ENCODE results near the gene AKR7A3.
"Not testable (repeated sequence)": the region's sequence is repeated elsewhere in the genome, so short reads cannot be mapped to it uniquely, and the experiment has no call there.

Gene AKR7A3

GRCh38 chr1:19287436-19288185, 959 bp downstream of the AKR7A3 start:
- no peak overlapping the region for H3K4me3 ChIP-seq (ENCODE audit: insufficient read length, low read depth)
- H3K27me3 ChIP-seq (ENCODE audit: insufficient read depth, insufficient read length): no peaks in the 10 kb centered on the region
- no peak overlapping the region for H3K9ac ChIP-seq (ENCODE audit: insufficient read length, low read depth)
- H3K36me3 ChIP-seq (ENCODE audit: insufficient read depth, insufficient read length, low read length): no peaks in the 10 kb centered on the region
- TF ChIP-seq YY1 (IDR thresholded peaks at IDR 0.05; ENCODE audit: insufficient read depth, insufficient read length): no peak
- no peaks in the 10 kb centered on the region for H3K9me3 ChIP-seq (ENCODE audit: insufficient read depth, low read length)
- H3K4me1 ChIP-seq (ENCODE audit: insufficient read depth, insufficient read length): no peaks in the 10 kb centered on the region
- DNase-seq (ENCODE audit: low read depth, low spot score): no peak

DNA sequence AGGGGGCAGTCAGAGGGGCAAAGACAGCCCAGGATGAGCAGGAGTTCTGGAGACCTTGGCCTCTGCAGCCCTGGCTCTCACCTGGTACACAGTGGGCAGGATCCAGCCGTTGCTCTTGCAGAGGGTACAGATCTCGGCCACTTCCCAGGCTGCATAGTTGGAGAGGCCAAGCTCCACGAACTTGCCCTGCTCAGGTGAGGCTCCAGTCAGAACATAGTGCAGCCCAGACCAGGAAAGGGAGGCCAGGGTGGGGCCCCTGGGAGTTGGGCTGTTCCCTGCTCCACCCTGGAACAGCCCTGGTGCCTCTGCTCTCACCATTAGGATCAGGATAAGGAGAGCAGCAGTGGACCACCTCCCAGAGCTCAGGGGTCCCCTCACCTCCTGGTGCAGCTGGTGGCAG, 2.8 kb downstream of the AKR7A3 start:
- H3K27me3 ChIP-seq (ENCODE audit: insufficient read depth, insufficient read length); H3K4me1 ChIP-seq (ENCODE audit: insufficient read depth, insufficient read length); H3K9ac ChIP-seq (ENCODE audit: insufficient read length, low read depth); DNase-seq (ENCODE audit: low read depth, low spot score); H3K9me3 ChIP-seq (ENCODE audit: insufficient read depth, low read length); H3K4me3 ChIP-seq (ENCODE audit: insufficient read length, low read depth); H3K36me3 ChIP-seq (ENCODE audit: insufficient read depth, insufficient read length, low read length): not testable (repeated sequence)

- H3K4me3 ChIP-seq (ENCODE audit: insufficient read length, low read depth); H3K9me3 ChIP-seq (ENCODE audit: insufficient read depth, low read length); DNase-seq (ENCODE audit: low read depth, low spot score): not testable (repeated sequence)
These were observed 3.2 kb downstream of the AKR7A3 start for GRCh38 chr1:19285366-19285765.

GRCh38 chr1:19284881-19285280, 3.7 kb downstream of the AKR7A3 start:
- TF ChIP-seq SUZ12 (IDR thresholded peaks at IDR 0.05; ENCODE audit: extremely low read depth, insufficient read depth, insufficient read length): no peak
- TF ChIP-seq ZNF274 (IDR thresholded peaks at IDR 0.05; ENCODE audit: low read depth, low read length): no peak
- TF ChIP-seq YY1 (IDR thresholded peaks at IDR 0.05; ENCODE audit: insufficient read depth, insufficient read length): no peak
- H3K4me3 ChIP-seq (ENCODE audit: insufficient read length, low read depth): no peak overlapping the region
- H3K9ac ChIP-seq (ENCODE audit: insufficient read length, low read depth): no peak overlapping the region
- no peaks in the 10 kb centered on the region for H3K9me3 ChIP-seq (ENCODE audit: insufficient read depth, low read length)
- H3K36me3 ChIP-seq (ENCODE audit: insufficient read depth, insufficient read length, low read length): no peaks in the 10 kb centered on the region
- DNase-seq (ENCODE audit: low read depth, low spot score): no peak
- no peaks in the 10 kb centered on the region for H3K4me1 ChIP-seq (ENCODE audit: insufficient read depth, insufficient read length)
- H3K27me3 ChIP-seq (ENCODE audit: insufficient read depth, insufficient read length): no peaks in the 10 kb centered on the region

More at GRCh38 chr1:19285366-19285765, 3.2 kb downstream of the AKR7A3 start:
- not testable (repeated sequence) for H3K27me3 ChIP-seq (ENCODE audit: insufficient read depth, insufficient read length); H3K9ac ChIP-seq (ENCODE audit: insufficient read length, low read depth); H3K4me1 ChIP-seq (ENCODE audit: insufficient read depth, insufficient read length); H3K36me3 ChIP-seq (ENCODE audit: insufficient read depth, insufficient read length, low read length)

DNA sequence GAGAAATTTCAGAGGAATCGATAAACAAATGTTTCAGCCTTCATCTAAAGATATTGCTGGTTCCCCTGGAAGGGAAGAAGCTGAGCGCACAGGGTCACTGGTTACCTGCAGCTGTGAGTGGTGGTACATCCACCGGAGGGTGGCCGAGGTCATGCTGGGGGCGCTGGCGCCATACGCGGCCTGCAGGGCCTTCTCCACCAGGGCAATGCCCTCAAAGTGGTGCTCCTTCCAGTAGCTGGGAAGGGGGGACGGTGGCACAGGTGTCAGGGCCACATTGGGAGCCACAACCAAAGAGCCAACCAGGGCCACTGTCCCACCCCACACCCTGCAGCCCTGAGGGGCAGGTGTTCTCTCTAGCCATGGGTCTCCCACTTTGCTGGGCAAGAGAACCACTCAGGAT, 4.7 kb downstream of the AKR7A3 start:
- H3K9me3 ChIP-seq (ENCODE audit: insufficient read depth, low read length): no peaks in the 10 kb centered on the region
- H3K9ac ChIP-seq (ENCODE audit: insufficient read length, low read depth): no peak overlapping the region
- TF ChIP-seq SUZ12 (IDR thresholded peaks at IDR 0.05; ENCODE audit: extremely low read depth, insufficient read depth, insufficient read length) (no peak), YY1 (IDR thresholded peaks at IDR 0.05; ENCODE audit: insufficient read depth, insufficient read length) (no peak), ZNF274 (IDR thresholded peaks at IDR 0.05; ENCODE audit: low read depth, low read length) (no peak)
- DNase-seq (ENCODE audit: low read depth, low spot score): no peak
- H3K27me3 ChIP-seq (ENCODE audit: insufficient read depth, insufficient read length): no peaks in the 10 kb centered on the region
- H3K36me3 ChIP-seq (ENCODE audit: insufficient read depth, insufficient read length, low read length): no peaks in the 10 kb centered on the region
- H3K4me3 ChIP-seq (ENCODE audit: insufficient read length, low read depth): no peak overlapping the region
- H3K4me1 ChIP-seq (ENCODE audit: insufficient read depth, insufficient read length): no peaks in the 10 kb centered on the region

GRCh38 chr1:19274636-19275035, 13.9 kb downstream of the AKR7A3 start:
- TF ChIP-seq YY1 (IDR thresholded peaks at IDR 0.05; ENCODE audit: insufficient read depth, insufficient read length): no peak
- no peak for TF ChIP-seq ZNF274 (IDR thresholded peaks at IDR 0.05; ENCODE audit: low read depth, low read length)
- TF ChIP-seq SUZ12 (IDR thresholded peaks at IDR 0.05; ENCODE audit: extremely low read depth, insufficient read depth, insufficient read length): no peak
- no peaks in the 10 kb centered on the region for H3K9me3 ChIP-seq (ENCODE audit: insufficient read depth, low read length)
- no peaks in the 10 kb centered on the region for H3K36me3 ChIP-seq (ENCODE audit: insufficient read depth, insufficient read length, low read length)
- no peaks in the 10 kb centered on the region for H3K4me1 ChIP-seq (ENCODE audit: insufficient read depth, insufficient read length)
- H3K4me3 ChIP-seq (ENCODE audit: insufficient read length, low read depth): no peak overlapping the region
- H3K9ac ChIP-seq (ENCODE audit: insufficient read length, low read depth): no peak overlapping the region
- DNase-seq (ENCODE audit: low read depth, low spot score): no peak
- no peaks in the 10 kb centered on the region for H3K27me3 ChIP-seq (ENCODE audit: insufficient read depth, insufficient read length)

GRCh38 chr1:19273844-19274531, 14.6 kb downstream of the AKR7A3 start:
- not testable (repeated sequence) for H3K4me3 ChIP-seq (ENCODE audit: insufficient read length, low read depth)

More at GRCh38 chr1:19273844-19274531, 14.6 kb downstream of the AKR7A3 start:
- not testable (repeated sequence) for H3K4me1 ChIP-seq (ENCODE audit: insufficient read depth, insufficient read length); H3K36me3 ChIP-seq (ENCODE audit: insufficient read depth, insufficient read length, low read length); H3K9me3 ChIP-seq (ENCODE audit: insufficient read depth, low read length); H3K27me3 ChIP-seq (ENCODE audit: insufficient read depth, insufficient read length); H3K9ac ChIP-seq (ENCODE audit: insufficient read length, low read depth); DNase-seq (ENCODE audit: low read depth, low spot score)
